EH (cell line): Measurements from ENCODE around the gene MAP2K6.
"Not testable (repeated sequence)": the region's sequence is repeated elsewhere in the genome, so short reads cannot be mapped to it uniquely, and the experiment has no call there.

Experiments
- DNase-seq: peaks from one replicate; pipeline ENCODE4 v3.0.0-alpha.2; 2015; ENCODE audit warnings: low read depth

MAP2K6 gene

GRCh38 chr17:69457603-69458002 is 43.1 kb downstream of the MAP2K6 start:
- no peak for DNase-seq

- no peak for DNase-seq
Measured at GRCh38 chr17:69460963-69461922, 46.7 kb downstream of the MAP2K6 start.

GRCh38 chr17:69461951-69462369 is 47.5 kb downstream of the MAP2K6 start:
- DNase-seq, result no peak

- no peak for DNase-seq
Measured at GRCh38 chr17:69462882-69463281, 48.4 kb downstream of the MAP2K6 start.

- no peak for DNase-seq
Measured at GRCh38 chr17:69466451-69466850, 52.0 kb downstream of the MAP2K6 start.

- DNase-seq, result no peak
Measured at GRCh38 chr17:69466905-69467667, 52.6 kb downstream of the MAP2K6 start.

GRCh38 chr17:69468207-69468606 is 53.7 kb downstream of the MAP2K6 start:
- no peak for DNase-seq

GRCh38 chr17:69470702-69471101 is 56.2 kb downstream of the MAP2K6 start:
- DNase-seq, result no peak

- no peak for DNase-seq
Measured at GRCh38 chr17:69471406-69471805, 56.9 kb downstream of the MAP2K6 start.

- peak; percentile 45 for DNase-seq
Measured at GRCh38 chr17:69473841-69474831, 59.6 kb downstream of the MAP2K6 start.

- no peak for DNase-seq
Measured at GRCh38 chr17:69477204-69477902, 62.9 kb downstream of the MAP2K6 start.

GRCh38 chr17:69477903-69478266 is 63.4 kb downstream of the MAP2K6 start:
- no peak for DNase-seq

GRCh38 chr17:69478916-69479315 is 64.4 kb downstream of the MAP2K6 start:
- no peak for DNase-seq

- DNase-seq, result not testable (repeated sequence)
Measured at GRCh38 chr17:69479756-69480155, 65.3 kb downstream of the MAP2K6 start.

- DNase-seq, result no peak
Measured at GRCh38 chr17:69480245-69480644, 65.7 kb downstream of the MAP2K6 start.

GRCh38 chr17:69485251-69485661 is 70.8 kb downstream of the MAP2K6 start:
- DNase-seq, result no peak

- no peak for DNase-seq
Measured at GRCh38 chr17:69485901-69486643, 71.6 kb downstream of the MAP2K6 start.

GRCh38 chr17:69486779-69487637 is 72.5 kb downstream of the MAP2K6 start:
- DNase-seq, result no peak

GRCh38 chr17:69489313-69489712 is 74.8 kb downstream of the MAP2K6 start:
- DNase-seq, result no peak
